ENCODE results near the gene ME3.

The ME3 gene

GRCh38 chr11:86408845-86409244 lies 263.6 kb downstream of the ME3 start:
- Mint-ChIP-seq H3K9me3 (no peaks in the 10 kb centered on the region), H3K27ac (no peak overlapping the region), H3K4me3 (no peak overlapping the region), H3K4me1 (ENCODE audit: low read depth) (no peaks in the 10 kb centered on the region), H3K36me3 (ENCODE audit: low read depth) (no peaks in the 10 kb centered on the region), H3K27me3 (ENCODE audit: low read depth) (no peaks in the 10 kb centered on the region)

DNA sequence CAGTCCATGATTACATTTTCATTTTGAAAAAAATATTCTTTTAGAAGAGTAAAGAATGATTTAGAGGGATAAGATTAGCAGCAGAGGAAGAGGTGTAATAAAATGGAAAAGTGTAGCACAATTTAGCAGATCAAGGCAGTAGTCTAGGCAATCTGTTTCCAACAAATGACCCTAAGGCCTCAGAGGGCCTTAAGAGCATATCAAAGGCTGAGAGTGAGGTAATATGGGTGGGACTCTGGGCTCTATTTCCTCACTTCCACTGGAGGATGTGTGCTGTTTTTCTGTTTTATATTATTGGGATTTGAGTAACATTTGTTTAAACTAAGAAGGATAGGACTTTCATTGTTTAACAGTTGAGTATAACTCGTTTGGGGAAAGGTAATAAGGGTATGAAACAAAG lies 269.0 kb downstream of the ME3 start:
- Mint-ChIP-seq H3K27ac (no peak overlapping the region), H3K36me3 (ENCODE audit: low read depth) (peaks cover 4% of the 10 kb centered on the region), H3K4me1 (ENCODE audit: low read depth) (no peaks in the 10 kb centered on the region)

GRCh38 chr11:86398106-86398505 lies 274.3 kb downstream of the ME3 start:
- no peaks in the 10 kb centered on the region for H3K9me3 Mint-ChIP-seq
- no peak overlapping the region for H3K4me3 Mint-ChIP-seq
- no peaks in the 10 kb centered on the region for H3K27me3 Mint-ChIP-seq (ENCODE audit: low read depth)
- peaks cover 4% of the 10 kb centered on the region for H3K36me3 Mint-ChIP-seq (ENCODE audit: low read depth)
- H3K27ac Mint-ChIP-seq: no peak overlapping the region
- H3K4me1 Mint-ChIP-seq (ENCODE audit: low read depth): no peaks in the 10 kb centered on the region

More for the DNA sequence above, 269.0 kb downstream of the ME3 start:
- Mint-ChIP-seq H3K4me3 (no peak overlapping the region), H3K9me3 (no peaks in the 10 kb centered on the region), H3K27me3 (ENCODE audit: low read depth) (no peaks in the 10 kb centered on the region)

GRCh38 chr11:86397351-86397750 lies 275.1 kb downstream of the ME3 start:
- H3K4me3 Mint-ChIP-seq: no peak overlapping the region
- H3K4me1 Mint-ChIP-seq (ENCODE audit: low read depth): no peaks in the 10 kb centered on the region
- no peaks in the 10 kb centered on the region for H3K27me3 Mint-ChIP-seq (ENCODE audit: low read depth)
- H3K36me3 Mint-ChIP-seq (ENCODE audit: low read depth): peaks cover 4% of the 10 kb centered on the region
- H3K9me3 Mint-ChIP-seq: no peaks in the 10 kb centered on the region
- no peak overlapping the region for H3K27ac Mint-ChIP-seq

DNA sequence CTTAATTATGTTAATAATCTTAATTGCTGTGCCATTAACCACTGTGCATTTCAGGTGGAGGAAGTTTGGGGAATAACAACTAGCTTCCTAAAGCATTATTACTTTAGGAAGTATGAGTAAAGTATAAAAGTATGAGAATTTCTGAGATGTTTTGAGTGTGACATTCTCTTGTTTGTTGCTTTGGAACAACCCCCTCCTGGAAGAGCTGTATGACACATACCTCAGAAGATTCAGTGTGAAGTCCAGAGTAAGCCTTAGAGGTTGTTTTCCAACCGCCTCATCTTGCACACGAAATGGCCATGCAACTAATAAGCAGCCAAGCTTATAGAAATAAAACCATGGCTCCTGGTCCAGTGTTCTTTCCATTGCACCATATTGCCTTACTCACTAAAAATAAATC lies 276.0 kb downstream of the ME3 start:
- H3K27ac Mint-ChIP-seq: no peak overlapping the region
- H3K27me3 Mint-ChIP-seq (ENCODE audit: low read depth): no peaks in the 10 kb centered on the region
- H3K4me1 Mint-ChIP-seq (ENCODE audit: low read depth): no peaks in the 10 kb centered on the region
- no peaks in the 10 kb centered on the region for H3K9me3 Mint-ChIP-seq
- H3K36me3 Mint-ChIP-seq (ENCODE audit: low read depth): peaks cover 4% of the 10 kb centered on the region
- no peak overlapping the region for H3K4me3 Mint-ChIP-seq

DNA sequence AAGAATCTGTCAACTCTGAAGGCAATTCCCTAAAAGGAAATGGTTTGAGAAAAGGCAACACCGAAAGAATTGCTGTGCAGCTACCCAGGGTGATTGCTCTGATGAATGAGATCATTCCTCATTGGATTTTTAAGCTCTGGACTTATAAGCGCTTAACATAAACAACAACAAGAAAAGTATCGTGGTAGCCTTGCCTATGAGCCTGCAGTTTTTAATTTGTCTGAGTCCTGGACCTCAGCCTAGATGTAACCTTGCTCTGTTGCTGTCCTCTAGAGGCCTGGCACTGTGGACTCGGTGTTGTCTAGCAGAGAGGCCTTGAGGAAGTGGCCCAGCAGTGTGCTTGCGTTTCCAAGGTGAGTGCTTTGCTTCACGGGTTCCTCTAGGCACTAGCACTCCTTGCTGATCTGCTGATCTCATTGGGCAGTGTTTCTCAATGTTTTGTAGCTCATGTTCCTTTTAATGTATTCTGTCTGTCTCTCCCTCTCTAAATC lies 277.3 kb downstream of the ME3 start:
- H3K4me1 Mint-ChIP-seq (ENCODE audit: low read depth): no peaks in the 10 kb centered on the region
- H3K27me3 Mint-ChIP-seq (ENCODE audit: low read depth): no peaks in the 10 kb centered on the region
- H3K9me3 Mint-ChIP-seq: no peaks in the 10 kb centered on the region
- H3K4me3 Mint-ChIP-seq: no peak overlapping the region
- H3K27ac Mint-ChIP-seq: no peak overlapping the region
- H3K36me3 Mint-ChIP-seq (ENCODE audit: low read depth): peaks cover 2% of the 10 kb centered on the region

Measured in T-helper 1 cell treated with Interleukin-12 subunit alpha and Interleukin-12 subunit beta and Interleukin-4 antibody, amounts not matched to agents 30 μg/mL and 1 μg/mL, for 36 hours (primary cell).